K562 (cell line): Measurements from ENCODE around the gene MUC5B. TPM values are rescaled to one million over a fixed set of nuclear protein-coding genes. Genes with fewer than 3 reads are reported as not detected.

Experiments
- ZNF785 ChIP-seq: fragments of 250-450 bp; sonication (Bioruptor Pico); IDR thresholded peaks from 2 replicates; pipeline ENCODE4 v1.4.0; 2020; ENCODE audit warnings: mild to moderate bottlenecking
- ZNF79 ChIP-seq: fragments of 250-450 bp; sonication (Bioruptor Pico); IDR thresholded peaks from 2 replicates; pipeline ENCODE4 v1.4.0; 2020; ENCODE audit warnings: low read depth, mild to moderate bottlenecking, moderate library complexity
- polyA plus RNA-seq, 8 experiments: library from polyadenylated mRNA; depleted of rRNA in 4 of 8; stranded (reverse) in 5 of 8; unstranded in 3 of 8; fragments of >200 nt; fragmentation: Nextera tagmentation in 2 of 8; fragmentation: Illumina TruSeq in 1 of 8; extraction: Ambion mirVana in 2 of 8; extraction: Trizol in 1 of 8; gene quantifications; 2 replicates each; pipeline versions ENCODE4 v1.2.1 to v1.2.3, GENCODE V29; 2011 to 2014; ENCODE audit warnings: inconsistent platforms in 1 of 8, missing spikeins in 1 of 8
- total RNA-seq, 7 experiments: library from RNA; depleted of rRNA in 6 of 7; stranded (reverse); fragments of >200 nt in 6 of 7; fragmentation: Illumina TruSeq in 2 of 7; extraction: Trizol in 2 of 7; gene quantifications; 2 replicates each; pipeline versions ENCODE4 v1.2.1 to v1.2.3, GENCODE V29; 2011 to 2021; ENCODE audit warnings: low replicate concordance in 1 of 7
- TF ChIP-seq, protein P1 (sequence below), 2 experiments: fragments of 450-650 bp in 1 of 2; IDR thresholded peaks; 2 replicates each; pipeline ENCODE4 v1.6.1; 2011 to 2017; ENCODE audit warnings: low read depth in 2 of 2, antibody characterized with exemption in 1 of 2, borderline replicate concordance in 1 of 2, low read length in 1 of 2, mild to moderate bottlenecking in 1 of 2, mixed read lengths in 1 of 2; ENCODE audit not compliant: control insufficient read depth in 1 of 2
- TF ChIP-seq, protein P2 (sequence below): fragments of 250-450 bp; sonication (Bioruptor Pico); IDR thresholded peaks from 2 replicates; pipeline ENCODE4 v1.4.0; 2020; ENCODE audit warnings: mild to moderate bottlenecking, moderate library complexity
- TF ChIP-seq, protein P3 (sequence below): fragments of 450-650 bp; formaldehyde crosslinking; IDR thresholded peaks from 2 replicates; pipeline ENCODE4 v1.4.0; 2020; ENCODE audit warnings: mild to moderate bottlenecking, moderate library complexity

MUC5B gene
- total and polyA plus RNA-seq, 9 of the 15 experiments (the other 6 are each of a cell fraction or from before 2014, with no cell fraction given) = 0.04 to 0.95 TPM; not detected in 7

DNA sequence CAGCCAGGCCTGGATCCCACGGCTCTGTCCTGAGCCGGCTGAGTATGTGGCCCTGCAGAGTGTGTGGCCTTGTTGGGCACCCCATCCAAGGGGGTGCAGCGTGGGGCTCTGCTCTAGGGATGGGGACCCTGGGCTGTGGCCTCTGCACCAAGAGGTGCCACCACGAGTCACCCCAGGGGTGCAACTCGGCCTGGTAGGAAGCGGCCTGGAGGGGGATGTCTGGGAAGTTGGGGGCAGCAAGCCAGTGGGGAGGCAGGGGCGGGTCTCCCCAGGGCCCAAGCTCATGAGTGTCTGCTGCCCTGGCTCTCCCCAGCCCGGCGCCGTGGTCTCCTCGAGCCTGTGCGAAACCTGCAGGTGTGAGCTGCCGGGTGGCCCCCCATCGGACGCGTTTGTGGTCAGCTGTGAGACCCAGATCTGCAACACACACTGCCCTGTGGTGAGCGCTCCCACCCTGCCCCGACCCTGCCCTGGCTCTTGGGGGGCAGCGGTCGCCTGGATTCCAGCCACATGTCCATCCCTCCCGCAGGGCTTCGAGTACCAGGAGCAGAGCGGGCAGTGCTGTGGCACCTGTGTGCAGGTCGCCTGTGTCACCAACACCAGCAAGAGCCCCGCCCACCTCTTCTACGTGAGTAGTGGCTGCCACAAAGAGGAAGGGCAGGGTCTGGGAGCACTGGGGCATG, 24.2 kb upstream of the MUC5B start (continued):
- TF ChIP-seq, protein P1, sequence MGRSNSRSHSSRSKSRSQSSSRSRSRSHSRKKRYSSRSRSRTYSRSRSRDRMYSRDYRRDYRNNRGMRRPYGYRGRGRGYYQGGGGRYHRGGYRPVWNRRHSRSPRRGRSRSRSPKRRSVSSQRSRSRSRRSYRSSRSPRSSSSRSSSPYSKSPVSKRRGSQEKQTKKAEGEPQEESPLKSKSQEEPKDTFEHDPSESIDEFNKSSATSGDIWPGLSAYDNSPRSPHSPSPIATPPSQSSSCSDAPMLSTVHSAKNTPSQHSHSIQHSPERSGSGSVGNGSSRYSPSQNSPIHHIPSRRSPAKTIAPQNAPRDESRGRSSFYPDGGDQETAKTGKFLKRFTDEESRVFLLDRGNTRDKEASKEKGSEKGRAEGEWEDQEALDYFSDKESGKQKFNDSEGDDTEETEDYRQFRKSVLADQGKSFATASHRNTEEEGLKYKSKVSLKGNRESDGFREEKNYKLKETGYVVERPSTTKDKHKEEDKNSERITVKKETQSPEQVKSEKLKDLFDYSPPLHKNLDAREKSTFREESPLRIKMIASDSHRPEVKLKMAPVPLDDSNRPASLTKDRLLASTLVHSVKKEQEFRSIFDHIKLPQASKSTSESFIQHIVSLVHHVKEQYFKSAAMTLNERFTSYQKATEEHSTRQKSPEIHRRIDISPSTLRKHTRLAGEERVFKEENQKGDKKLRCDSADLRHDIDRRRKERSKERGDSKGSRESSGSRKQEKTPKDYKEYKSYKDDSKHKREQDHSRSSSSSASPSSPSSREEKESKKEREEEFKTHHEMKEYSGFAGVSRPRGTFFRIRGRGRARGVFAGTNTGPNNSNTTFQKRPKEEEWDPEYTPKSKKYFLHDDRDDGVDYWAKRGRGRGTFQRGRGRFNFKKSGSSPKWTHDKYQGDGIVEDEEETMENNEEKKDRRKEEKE (IDR thresholded peaks at IDR 0.05; ENCODE audit: borderline replicate concordance in 1 of 2, control insufficient read depth in 1 of 2, low read depth in 2 of 2, low read length in 1 of 2) = no peak
- TF ChIP-seq ZNF79 (CRISPR knock-in tag) = no peak
- TF ChIP-seq, protein P2, sequence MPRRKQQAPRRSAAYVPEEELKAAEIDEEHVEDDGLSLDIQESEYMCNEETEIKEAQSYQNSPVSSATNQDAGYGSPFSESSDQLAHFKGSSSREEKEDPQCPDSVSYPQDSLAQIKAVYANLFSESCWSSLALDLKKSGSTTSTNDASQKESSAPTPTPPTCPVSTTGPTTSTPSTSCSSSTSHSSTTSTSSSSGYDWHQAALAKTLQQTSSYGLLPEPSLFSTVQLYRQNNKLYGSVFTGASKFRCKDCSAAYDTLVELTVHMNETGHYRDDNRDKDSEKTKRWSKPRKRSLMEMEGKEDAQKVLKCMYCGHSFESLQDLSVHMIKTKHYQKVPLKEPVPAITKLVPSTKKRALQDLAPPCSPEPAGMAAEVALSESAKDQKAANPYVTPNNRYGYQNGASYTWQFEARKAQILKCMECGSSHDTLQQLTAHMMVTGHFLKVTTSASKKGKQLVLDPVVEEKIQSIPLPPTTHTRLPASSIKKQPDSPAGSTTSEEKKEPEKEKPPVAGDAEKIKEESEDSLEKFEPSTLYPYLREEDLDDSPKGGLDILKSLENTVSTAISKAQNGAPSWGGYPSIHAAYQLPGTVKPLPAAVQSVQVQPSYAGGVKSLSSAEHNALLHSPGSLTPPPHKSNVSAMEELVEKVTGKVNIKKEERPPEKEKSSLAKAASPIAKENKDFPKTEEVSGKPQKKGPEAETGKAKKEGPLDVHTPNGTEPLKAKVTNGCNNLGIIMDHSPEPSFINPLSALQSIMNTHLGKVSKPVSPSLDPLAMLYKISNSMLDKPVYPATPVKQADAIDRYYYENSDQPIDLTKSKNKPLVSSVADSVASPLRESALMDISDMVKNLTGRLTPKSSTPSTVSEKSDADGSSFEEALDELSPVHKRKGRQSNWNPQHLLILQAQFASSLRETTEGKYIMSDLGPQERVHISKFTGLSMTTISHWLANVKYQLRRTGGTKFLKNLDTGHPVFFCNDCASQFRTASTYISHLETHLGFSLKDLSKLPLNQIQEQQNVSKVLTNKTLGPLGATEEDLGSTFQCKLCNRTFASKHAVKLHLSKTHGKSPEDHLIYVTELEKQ (CRISPR knock-in tag) = no peak
- TF ChIP-seq, protein P3, sequence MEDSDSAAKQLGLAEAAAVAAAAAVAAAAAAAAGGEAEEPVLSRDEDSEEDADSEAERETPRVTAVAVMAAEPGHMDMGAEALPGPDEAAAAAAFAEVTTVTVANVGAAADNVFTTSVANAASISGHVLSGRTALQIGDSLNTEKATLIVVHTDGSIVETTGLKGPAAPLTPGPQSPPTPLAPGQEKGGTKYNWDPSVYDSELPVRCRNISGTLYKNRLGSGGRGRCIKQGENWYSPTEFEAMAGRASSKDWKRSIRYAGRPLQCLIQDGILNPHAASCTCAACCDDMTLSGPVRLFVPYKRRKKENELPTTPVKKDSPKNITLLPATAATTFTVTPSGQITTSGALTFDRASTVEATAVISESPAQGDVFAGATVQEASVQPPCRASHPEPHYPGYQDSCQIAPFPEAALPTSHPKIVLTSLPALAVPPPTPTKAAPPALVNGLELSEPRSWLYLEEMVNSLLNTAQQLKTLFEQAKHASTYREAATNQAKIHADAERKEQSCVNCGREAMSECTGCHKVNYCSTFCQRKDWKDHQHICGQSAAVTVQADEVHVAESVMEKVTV (CRISPR knock-in tag) = no peak
- no peak for TF ChIP-seq ZNF785 (CRISPR knock-in tag)
